ENCODE measurements around the gene ARHGAP25.

GRCh38 chr2:68720665-68721064 lies 13.9 kb upstream of the ARHGAP25 start:
- TF ChIP-seq CTCF (conservative IDR thresholded peaks at IDR 0.05; ENCODE audit: low read length) (no peak), EZH2phosphoT487 (IDR thresholded peaks at IDR 0.05; ENCODE audit: borderline replicate concordance, low read depth, low read length) (no peak)
